HG03280 (cell line): Measurements from ENCODE around the gene AMN.

Source experiments
- ATAC-seq: cut with Tn5 transposase; IDR thresholded peaks from one replicate; pipeline ENCODE4 v1.9.1; 2021; ENCODE audit warnings: mild to moderate bottlenecking, moderate library complexity; ENCODE audit not compliant: unreplicated experiment

AMN gene

DNA sequence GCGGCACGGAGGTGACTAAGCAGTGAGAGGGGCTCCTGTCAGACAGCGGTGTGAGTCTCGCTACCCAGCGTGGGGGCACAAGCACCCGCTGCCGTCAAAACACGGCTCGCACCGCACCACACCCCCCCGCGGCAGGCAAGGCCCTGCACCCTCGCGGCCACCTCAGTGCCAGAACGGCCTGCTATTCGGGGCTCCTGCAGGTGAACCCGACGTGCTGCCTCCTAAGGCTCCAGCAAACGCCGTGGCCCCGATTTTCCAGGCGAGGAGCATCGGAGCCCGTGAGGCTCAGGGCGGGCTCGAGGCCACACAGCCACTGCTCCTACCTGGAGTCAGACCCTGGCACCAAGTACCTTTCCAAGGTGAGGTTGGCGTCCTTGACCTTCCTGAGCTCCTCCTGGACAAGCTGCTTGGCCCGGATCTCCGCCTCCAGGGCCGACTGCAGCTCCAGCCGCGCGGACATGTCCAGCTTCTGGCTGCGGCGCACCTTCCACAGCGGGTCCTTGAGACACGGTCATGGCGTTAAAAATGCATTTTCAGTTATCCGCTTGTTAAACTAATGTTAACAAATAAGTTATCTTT, 41.8 kb downstream of the AMN start:
- ATAC-seq: no peak

DNA sequence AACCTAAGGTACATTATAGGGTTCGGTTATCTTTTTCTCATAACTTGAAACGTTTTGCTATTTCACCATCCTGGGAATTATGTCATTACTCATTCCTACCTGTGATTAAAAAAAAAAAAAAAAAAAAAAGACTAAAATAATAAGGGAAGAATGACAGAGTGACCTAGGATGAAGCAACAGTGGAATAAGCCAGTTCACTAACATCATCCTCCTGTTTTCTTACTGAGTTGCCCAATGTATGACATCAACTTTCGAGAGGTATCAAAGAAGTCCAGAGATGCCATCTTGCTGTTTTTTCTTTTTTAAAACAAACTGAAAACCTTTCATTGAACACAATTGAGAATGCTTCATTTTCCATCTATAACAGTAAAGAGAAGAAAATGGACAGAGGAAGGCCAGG, 42.8 kb downstream of the AMN start:
- no peak for ATAC-seq

DNA sequence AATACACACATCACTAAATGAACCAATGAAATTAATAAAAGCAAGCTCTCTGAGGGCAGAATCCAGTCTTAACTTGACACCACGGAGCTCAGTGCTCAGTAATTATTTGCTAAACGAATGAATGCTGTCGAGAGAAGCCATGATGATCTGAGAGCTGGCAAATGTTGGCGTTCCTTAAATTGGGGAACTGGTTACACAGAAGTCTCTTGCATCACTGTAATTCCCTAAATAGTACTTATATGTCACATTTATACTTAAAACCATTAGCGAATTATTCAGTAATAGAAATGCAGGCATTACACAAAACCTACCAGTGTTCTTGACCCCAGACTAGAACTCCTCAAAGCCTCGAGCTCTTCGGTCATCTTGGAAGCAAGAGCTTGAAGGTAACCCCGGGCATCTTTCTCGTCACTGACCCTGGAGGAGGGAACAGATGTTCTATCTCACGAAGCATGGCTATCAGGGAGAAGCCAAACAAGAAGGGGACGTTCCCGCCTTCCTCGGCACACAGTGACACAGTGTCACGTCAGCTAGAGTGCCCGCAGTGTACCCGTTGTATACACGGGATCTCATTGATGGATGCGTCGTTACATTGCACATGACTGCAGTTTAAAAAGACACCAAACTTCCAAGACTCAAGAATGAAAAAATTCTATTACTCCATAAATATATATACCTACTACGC, 43.6 kb downstream of the AMN start:
- no peak for ATAC-seq

DNA sequence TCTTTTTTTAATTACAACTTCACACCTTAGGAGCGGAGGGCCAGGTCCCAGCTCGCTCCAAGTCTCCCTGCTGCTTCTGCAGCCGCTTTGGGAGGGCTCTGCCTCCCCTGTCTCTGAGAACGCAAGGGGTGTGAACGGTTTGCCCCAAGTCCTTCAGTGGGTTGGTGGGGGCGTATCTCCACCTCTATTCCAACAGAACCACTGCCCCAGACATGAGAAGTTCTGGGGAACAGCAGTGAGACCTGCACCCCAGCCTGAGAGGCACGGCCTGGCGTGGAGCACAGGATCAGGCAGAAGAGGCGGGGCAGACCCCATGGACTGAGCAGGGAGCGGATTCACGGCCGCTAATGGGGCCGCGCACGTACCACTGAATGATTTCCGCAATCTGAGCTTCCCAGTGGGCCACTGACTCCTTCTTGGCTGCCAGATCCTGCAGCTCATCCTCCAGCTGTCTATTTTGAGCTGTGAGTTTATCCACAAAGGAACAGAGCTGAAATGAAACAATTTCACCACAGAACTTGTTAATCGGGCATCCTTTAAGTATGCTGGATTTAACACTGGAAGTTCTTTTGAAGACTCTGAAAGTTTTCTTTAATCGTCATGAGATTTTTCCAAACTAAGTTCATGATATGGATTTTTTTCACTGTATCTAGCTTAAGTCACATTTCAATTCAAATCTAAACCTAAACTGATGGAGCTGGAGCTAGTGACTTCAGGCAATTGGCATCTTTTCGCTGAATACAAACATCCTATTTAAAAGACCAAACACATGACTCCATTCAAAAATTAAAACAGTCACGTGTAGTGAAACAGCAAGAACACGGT, 44.4 kb downstream of the AMN start:
- ATAC-seq: no peak

DNA sequence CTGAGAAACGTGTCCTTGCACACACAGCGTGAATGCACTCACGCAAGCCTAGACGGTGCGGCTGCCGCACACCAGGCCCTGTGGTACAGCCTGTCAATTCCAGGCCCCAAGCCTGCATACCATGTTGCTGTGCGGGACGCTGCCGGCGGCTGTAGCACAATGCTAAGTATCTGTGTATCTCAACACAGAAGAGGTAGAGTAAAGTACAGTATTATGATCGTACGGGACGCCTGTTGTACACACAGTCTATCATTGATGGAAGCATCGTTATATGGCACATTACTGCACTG, 45.0 kb downstream of the AMN start:
- no peak for ATAC-seq

DNA sequence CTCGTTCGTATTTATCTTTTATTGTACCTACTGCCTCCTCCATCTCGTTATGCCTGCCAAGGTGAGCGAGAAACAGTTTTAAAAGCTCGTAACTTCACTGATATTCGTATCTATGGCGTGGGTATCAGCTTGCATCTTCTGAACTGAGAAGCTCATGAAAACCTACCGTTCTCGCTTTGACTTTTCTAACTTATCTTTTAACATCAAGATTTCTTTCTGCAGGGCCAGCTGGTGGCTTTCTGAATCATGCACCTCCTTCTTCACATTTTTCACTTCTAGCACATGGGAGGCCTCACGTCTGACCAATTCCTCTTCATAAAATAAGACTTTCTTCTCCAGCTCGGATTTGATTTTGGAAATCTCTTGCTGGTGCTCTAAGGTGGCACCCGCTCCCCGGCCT, 45.8 kb downstream of the AMN start:
- ATAC-seq: no peak

DNA sequence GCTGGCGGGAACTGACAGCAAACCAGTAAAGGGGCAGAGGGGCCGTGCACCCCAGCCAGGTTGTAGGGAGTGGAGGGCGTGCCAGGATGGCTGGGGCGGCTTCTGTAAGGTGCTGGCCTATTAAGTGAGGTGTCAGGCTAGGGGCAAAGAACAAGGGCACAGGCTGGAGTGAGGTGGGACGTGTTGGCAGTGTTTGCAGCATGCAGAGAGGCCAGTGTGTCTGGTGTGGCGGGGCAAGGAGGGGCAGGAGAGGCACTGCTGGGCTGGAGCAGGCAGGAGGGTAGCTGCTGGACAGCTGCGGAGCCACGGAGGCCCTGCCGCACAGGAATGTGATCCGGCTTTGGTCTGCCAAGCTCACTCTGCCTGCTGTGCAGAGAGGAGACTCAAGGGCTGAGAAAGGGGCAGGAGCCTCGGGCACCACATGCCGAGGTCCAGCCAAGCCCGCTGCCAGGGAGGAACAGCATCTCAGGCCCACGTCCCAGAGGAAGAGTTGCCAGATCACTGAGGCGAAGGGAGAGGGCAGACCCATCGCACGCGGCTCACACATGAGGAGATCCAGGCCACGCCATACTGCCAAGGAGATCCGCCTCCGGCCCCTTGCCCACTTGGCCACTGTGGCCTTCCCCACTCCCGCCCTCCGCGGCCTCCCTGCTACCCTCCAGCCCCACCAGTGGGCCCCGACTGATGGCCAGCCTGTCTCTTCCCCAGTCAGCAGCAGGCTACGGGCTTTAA, 46.8 kb downstream of the AMN start:
- ATAC-seq: no peak

DNA sequence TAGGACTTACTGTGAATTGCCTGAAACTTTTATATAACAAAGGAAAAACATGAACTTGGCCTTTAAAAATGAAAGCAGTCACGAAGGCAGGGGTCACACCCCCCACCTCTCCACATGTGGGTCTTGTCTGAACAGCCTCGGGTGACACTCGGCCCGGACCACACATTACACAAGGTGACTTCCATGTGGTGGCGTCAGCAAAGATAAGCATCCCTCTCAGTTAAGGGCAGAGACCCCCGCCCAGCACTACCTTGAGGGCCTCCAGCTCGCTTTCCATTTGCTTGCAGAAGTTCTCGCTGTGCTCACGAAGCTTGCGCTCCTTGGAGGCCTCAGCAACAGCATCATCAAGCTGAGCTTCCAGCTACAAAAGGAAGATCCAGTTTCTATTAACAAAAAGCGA, 47.4 kb downstream of the AMN start:
- no peak for ATAC-seq

DNA sequence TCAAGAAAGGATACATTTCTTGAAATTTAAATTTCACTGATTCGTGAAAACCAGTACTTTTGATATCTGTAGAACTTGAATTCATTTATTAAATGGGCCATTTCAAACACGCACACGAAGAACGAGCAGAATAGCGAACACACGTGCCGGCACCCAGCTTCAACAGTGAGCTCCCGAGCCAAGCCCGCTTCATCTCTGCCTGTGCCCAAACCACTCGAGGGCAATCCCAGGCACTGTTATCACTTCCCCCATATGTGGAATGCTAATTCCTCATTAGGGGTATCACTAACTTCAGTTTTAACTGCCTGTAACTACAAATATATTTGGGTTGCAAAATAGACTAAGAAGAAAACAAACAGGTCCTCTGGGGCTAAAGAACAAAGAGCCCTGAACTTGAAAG, 48.0 kb downstream of the AMN start:
- ATAC-seq: no peak

DNA sequence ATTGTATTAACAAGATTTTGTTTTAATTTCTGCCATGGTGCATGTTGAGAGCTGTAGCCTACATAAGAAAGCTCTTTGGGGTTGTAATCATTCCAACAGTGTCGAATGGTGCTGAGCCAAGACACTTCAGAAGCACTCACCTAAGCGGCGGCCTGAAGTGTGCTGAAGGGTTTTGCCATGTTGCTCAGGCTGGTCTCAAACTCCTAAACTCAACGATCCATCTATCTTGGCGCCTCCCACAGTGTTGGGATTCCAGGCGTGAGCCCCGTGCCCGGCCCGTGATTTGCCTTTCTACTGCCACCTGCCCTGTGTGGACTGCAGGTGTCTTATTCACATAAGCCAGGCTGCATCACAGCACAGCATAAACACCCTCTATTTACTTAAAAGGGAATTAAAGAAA, 48.9 kb downstream of the AMN start:
- no peak for ATAC-seq

DNA sequence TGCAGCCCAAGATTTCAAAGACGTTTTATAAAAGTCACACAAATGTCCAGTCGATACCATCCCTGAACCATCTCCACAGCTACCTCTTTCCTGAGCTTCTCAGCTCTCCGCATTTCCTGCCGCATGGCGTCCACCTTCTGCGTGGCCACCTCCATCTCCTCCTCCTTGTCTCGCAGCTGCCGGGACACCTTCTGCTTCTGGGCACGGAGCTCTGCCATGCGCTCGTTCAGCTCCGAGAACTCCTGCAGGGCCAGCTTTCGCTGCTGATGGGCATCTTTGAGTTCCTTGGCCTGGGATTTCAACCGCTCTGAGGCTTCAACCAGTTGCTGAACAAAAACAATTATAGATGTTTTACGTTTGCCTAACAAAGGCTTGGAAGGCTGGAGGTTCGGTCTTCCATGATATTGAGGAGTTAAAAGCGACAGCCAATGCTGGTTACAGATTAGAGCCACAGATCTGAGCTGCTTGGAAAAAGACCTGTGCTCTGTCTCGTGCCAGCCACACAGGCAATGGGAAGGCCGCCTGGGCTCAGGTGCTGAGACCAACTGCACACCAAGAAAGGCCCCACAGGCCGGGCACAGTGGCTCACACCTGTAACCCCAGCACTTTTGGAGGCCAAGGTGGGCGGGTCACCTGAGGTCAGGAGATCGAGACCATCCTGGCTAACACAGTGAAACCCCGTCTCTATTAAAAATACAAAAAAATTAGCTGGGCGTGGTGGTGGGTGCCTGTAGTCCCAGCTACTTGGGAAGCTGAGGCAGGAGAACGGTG, 49.6 kb downstream of the AMN start:
- ATAC-seq: no peak

DNA sequence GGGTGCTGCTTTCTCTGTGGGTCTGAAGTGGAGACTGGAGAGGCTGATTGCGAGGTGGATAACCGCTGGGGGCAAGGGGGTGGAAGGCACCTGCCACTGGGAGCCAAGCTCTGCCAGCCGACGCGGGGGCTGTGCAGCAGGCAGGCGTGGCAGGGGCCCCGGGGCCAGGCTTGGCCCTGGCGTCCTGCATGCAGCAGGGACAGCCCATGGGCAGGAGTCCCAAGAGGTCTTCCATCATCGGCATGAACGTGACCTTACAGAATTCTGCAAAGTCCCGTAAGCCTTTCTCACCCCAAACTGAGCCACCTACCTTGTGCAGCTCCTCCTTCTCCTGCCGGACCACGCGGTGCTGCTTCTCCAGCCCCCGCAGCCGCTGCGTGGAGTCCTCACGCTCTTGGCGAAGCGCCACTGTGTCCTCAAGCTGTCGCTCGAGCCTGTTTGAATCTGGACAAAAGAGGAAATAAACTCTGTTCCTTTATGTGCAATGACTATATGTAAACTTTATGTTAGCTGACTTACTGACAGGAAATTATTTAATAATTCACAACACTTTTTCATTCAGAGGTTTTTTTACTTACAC, 51.3 kb downstream of the AMN start:
- ATAC-seq: no peak

DNA sequence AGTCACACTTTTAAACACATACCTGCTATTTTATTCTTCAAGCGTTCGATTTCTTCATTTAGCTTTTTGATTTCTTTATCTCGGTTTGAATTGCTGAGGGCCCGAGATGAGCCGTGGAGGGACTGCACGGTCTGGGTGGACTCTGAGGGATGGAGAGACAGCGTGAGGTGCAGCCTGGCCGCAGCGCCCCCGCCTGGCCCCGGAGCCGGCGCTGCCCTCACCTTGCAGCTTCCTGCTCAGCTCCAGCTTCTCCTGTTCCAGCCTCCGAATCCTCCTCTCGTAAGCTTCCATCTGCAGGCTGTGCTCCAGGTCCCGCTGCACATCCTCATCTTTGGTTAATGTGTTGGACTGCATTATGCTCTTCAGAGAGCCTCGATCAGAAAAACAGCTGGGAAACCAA, 53.2 kb downstream of the AMN start:
- no peak for ATAC-seq

DNA sequence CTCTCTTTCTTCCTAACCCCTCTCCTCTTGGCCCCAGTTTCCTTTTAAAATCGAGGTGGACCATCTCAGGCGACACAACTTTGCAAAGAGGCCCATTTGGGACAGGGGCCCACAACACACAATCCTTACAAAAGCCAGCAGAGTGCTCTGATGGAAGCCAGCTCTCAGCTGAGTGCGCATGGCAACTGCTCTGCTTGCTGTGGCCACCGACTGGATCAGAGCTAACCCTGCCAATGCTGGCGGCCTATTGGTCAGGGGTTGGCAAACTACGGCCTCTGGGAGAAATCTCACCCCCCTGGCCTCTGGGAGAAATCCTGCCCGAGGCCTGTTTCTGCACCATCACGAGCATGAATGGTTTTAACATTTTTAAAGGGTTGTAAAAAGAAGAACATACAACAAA, 55.0 kb downstream of the AMN start:
- ATAC-seq: no peak

DNA sequence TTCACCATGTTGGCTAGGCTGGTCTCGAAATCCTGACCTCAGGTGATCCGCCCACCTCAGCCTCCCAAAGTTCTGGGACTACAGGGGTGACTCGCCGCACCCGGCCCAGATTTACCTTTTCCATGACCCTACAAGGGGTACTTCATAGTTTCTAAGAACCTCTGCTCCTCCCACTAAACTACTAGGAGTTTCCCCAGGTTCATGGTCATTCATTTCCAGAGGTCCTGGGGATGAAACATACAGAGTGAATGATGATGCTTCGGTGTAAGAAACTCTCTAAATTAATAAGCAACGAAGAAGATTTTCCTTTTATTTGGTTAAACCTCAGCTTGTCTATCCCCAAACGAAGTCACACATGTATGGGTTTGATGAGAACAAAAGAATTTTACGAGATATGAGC, 56.9 kb downstream of the AMN start:
- ATAC-seq: no peak

DNA sequence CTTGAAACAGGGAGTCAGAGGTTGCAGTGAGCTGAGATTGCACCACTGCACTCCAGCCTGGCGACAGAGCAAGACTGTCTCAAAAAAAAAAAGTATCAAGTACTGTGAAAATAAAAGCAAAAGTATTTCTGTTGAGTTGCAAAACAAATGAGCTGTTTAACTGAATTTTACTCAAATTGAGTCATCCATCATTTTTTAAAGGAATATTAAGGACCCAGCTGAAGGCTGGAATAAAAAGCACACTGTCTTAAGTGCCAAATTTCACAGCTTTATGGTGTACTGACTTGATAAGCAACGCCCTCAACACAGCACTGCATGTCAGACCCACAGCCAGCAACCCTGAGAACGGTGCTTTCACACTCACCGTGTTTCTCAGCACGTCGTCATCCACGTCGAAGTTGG, 57.9 kb downstream of the AMN start:
- ATAC-seq: no peak
